ENCODE results near the gene HPSE2.
"Not testable (repeated sequence)": the region's sequence is repeated elsewhere in the genome, so short reads cannot be mapped to it uniquely, and the experiment has no call there.

Gene HPSE2

GRCh38 chr10:99161165-99161564 is 74.5 kb downstream of the HPSE2 start:
- DNase-seq (ENCODE audit: low read depth): no peak

GRCh38 chr10:99143651-99144050 is 92.0 kb downstream of the HPSE2 start:
- no peak for DNase-seq (ENCODE audit: low read depth)

- DNase-seq (ENCODE audit: low read depth): no peak
Measured at GRCh38 chr10:99143011-99143410, 92.6 kb downstream of the HPSE2 start.

- not testable (repeated sequence) for DNase-seq (ENCODE audit: low read depth)
Measured at GRCh38 chr10:99132897-99133296, 102.8 kb downstream of the HPSE2 start.

- no peak for DNase-seq (ENCODE audit: low read depth)
Measured at GRCh38 chr10:99125879-99126278, 109.8 kb downstream of the HPSE2 start.

- DNase-seq (ENCODE audit: low read depth): no peak
Measured at GRCh38 chr10:99124376-99124775, 111.3 kb downstream of the HPSE2 start.

- no peak for DNase-seq (ENCODE audit: low read depth)
Measured at GRCh38 chr10:99123851-99124250, 111.8 kb downstream of the HPSE2 start.

- DNase-seq (ENCODE audit: low read depth): no peak
Measured at GRCh38 chr10:99123336-99123735, 112.3 kb downstream of the HPSE2 start.

GRCh38 chr10:99119258-99119748 is 116.3 kb downstream of the HPSE2 start:
- no peak for DNase-seq (ENCODE audit: low read depth)

GRCh38 chr10:99115703-99116102 is 119.9 kb downstream of the HPSE2 start:
- DNase-seq (ENCODE audit: low read depth): no peak

- no peak for DNase-seq (ENCODE audit: low read depth)
Measured at GRCh38 chr10:99085358-99085757, 150.3 kb downstream of the HPSE2 start.

- DNase-seq (ENCODE audit: low read depth): no peak
Measured at GRCh38 chr10:99084161-99084560, 151.5 kb downstream of the HPSE2 start.

GRCh38 chr10:99080275-99080945 is 155.2 kb downstream of the HPSE2 start:
- DNase-seq (ENCODE audit: low read depth): no peak

- DNase-seq (ENCODE audit: low read depth): no peak
Measured at GRCh38 chr10:99062591-99062990, 173.1 kb downstream of the HPSE2 start.

GRCh38 chr10:99058762-99059161 is 176.9 kb downstream of the HPSE2 start:
- no peak for DNase-seq (ENCODE audit: low read depth)

- no peak for DNase-seq (ENCODE audit: low read depth)
Measured at GRCh38 chr10:99057936-99058690, 177.5 kb downstream of the HPSE2 start.

- DNase-seq (ENCODE audit: low read depth): no peak
Measured at GRCh38 chr10:99045671-99046070, 190.0 kb downstream of the HPSE2 start.

- no peak for DNase-seq (ENCODE audit: low read depth)
Measured at GRCh38 chr10:99042051-99042771, 193.4 kb downstream of the HPSE2 start.

- DNase-seq (ENCODE audit: low read depth): no peak
Measured at GRCh38 chr10:99041468-99041867, 194.2 kb downstream of the HPSE2 start.

- DNase-seq (ENCODE audit: low read depth): no peak
Measured at GRCh38 chr10:99013885-99014284, 221.8 kb downstream of the HPSE2 start.

- no peak for DNase-seq (ENCODE audit: low read depth)
Measured at GRCh38 chr10:99010286-99010685, 225.4 kb downstream of the HPSE2 start.

GRCh38 chr10:99008054-99008453 is 227.6 kb downstream of the HPSE2 start:
- DNase-seq (ENCODE audit: low read depth): no peak

GRCh38 chr10:99007457-99007856 is 228.2 kb downstream of the HPSE2 start:
- no peak for DNase-seq (ENCODE audit: low read depth)
